ENCODE measurements around the gene ARRB2. TPM values are rescaled to one million over a fixed set of nuclear protein-coding genes. Genes with fewer than 3 reads are reported as not detected.

Gene ARRB2
- total RNA-seq, 2 experiments from 2014 or later, result 372 to 378 TPM

- peaks cover 70% of the 10 kb centered on the region for H3K36me3 Mint-ChIP-seq (ENCODE audit: low read depth)
- POLR2A ChIA-PET, result interaction anchor here (3.1 kb wide), 1 partner anchor 9 kb away, joined by 22 read pairs; the partner anchor contains the start of gene ARRB2
Observed at GRCh38 chr17:4719684-4720221, 9.3 kb downstream of the ARRB2 start.

DNA sequence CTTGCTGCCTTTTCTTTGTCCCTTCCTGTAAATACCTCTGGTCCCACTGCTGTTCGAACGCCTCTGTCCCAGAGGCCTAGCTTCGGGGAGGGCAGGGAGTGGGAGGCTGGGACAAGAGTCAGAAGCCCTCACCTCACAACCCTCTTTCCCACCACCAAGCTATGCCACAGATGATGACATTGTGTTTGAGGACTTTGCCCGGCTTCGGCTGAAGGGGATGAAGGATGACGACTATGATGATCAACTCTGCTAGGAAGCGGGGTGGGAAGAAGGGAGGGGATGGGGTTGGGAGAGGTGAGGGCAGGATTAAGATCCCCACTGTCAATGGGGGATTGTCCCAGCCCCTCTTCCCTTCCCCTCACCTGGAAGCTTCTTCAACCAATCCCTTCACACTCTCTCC, 10.4 kb downstream of the ARRB2 start:
- Mint-ChIP-seq H3K9me3 (no peaks in the 10 kb centered on the region), H3K27ac (peak overlapping the region; percentile 23), H3K36me3 (ENCODE audit: low read depth) (peaks cover 60% of the 10 kb centered on the region), H3K4me1 (peaks cover 55% of the 10 kb centered on the region), H3K4me3 (no peak overlapping the region), H3K27me3 (no peaks in the 10 kb centered on the region)
- CTCF ChIA-PET, result interaction anchor here (0.7 kb wide), 1 partner anchor 21 kb away, joined by 3 read pairs; no protein-coding TSS in a partner anchor
- POLR2A ChIA-PET, result interaction anchor here (0.9 to 3.1 kb wide), 2 partner anchors 10 to 69 kb away, joined by 3 to 22 read pairs; partner anchors contain the start of gene ARRB2
- DNase-seq, result no peak

More at GRCh38 chr17:4719684-4720221, 9.3 kb downstream of the ARRB2 start:
- CTCF ChIA-PET, result no interaction called here
- no peak for DNase-seq
- H3K27ac Mint-ChIP-seq, result peak overlapping the region; percentile 5
- peaks cover 62% of the 10 kb centered on the region for H3K4me1 Mint-ChIP-seq
- H3K4me3 Mint-ChIP-seq, result no peak overlapping the region
- no peaks in the 10 kb centered on the region for H3K27me3 Mint-ChIP-seq
- H3K9me3 Mint-ChIP-seq, result no peaks in the 10 kb centered on the region

GRCh38 chr17:4721203-4722135, 11.0 kb downstream of the ARRB2 start:
- H3K27me3 Mint-ChIP-seq, result no peaks in the 10 kb centered on the region
- CTCF ChIA-PET, result interaction anchor here (0.6 kb wide), 1 partner anchor 11 kb away, joined by 4 read pairs; the partner anchor contains the start of gene ARRB2

DNA sequence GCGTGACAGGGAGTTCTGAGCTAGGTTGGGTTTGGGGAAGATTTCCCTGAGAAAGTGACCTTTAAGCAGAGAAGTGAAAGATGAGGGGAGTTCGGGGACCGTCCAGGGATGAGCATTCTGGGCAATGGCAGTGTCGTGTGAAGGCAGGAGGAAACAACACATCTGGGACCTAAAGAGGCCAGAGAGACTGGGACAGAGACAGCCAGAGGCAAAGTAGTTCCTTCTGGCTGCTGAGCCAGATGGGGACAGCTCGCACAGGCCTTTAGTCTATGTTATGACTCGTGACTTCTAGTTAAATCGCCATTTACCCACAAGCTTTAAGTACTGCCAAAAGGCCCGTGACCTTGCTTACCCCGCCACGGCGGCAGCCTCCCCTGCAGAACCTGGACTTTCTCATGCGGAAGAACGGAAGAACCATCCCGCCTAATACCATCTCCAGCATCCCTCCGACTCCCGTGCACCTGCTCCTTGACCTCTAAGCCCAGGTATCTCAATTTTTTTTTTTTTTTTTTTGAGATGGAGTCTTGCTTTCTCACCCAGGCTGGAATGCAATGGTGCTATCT, 12.3 kb downstream of the ARRB2 start:
- no peak for DNase-seq
- peaks cover 50% of the 10 kb centered on the region for H3K4me1 Mint-ChIP-seq
- no peak overlapping the region for H3K4me3 Mint-ChIP-seq
- no peaks in the 10 kb centered on the region for H3K9me3 Mint-ChIP-seq
- ChIA-PET CTCF (no interaction called here), POLR2A (interaction anchor here (1.0 to 3.1 kb wide), 3 partner anchors 12 to 18 kb away, joined by 3 to 22 read pairs (median 3); partner anchors contain the start of gene ARRB2)
- H3K27me3 Mint-ChIP-seq, result no peaks in the 10 kb centered on the region
- peaks cover 43% of the 10 kb centered on the region for H3K36me3 Mint-ChIP-seq (ENCODE audit: low read depth)
- H3K27ac Mint-ChIP-seq, result no peak overlapping the region

More at GRCh38 chr17:4721203-4722135, 11.0 kb downstream of the ARRB2 start:
- no peaks in the 10 kb centered on the region for H3K9me3 Mint-ChIP-seq
- H3K4me1 Mint-ChIP-seq, result peaks cover 55% of the 10 kb centered on the region
- peak; percentile 35 for DNase-seq
- H3K4me3 Mint-ChIP-seq, result no peak overlapping the region
- POLR2A ChIA-PET, result interaction anchor here (0.9 to 3.1 kb wide), 4 partner anchors 10 to 68 kb away, joined by 3 to 22 read pairs (median 3); partner anchors contain the start of gene ARRB2
- H3K27ac Mint-ChIP-seq, result peak overlapping the region; percentile 41
- peaks cover 56% of the 10 kb centered on the region for H3K36me3 Mint-ChIP-seq (ENCODE audit: low read depth)

GRCh38 chr17:4724650-4725049, 14.2 kb downstream of the ARRB2 start:
- no peak for DNase-seq
- Mint-ChIP-seq H3K9me3 (no peaks in the 10 kb centered on the region), H3K27ac (no peak overlapping the region), H3K27me3 (no peaks in the 10 kb centered on the region), H3K36me3 (ENCODE audit: low read depth) (peaks cover 25% of the 10 kb centered on the region), H3K4me1 (peaks cover 56% of the 10 kb centered on the region), H3K4me3 (no peak overlapping the region)
- CTCF ChIA-PET, result interaction anchor here (2.3 kb wide), 1 partner anchor 65 kb away, joined by 5 read pairs; no protein-coding TSS in a partner anchor
- POLR2A ChIA-PET, result interaction anchor here (9.4 kb wide), 1 partner anchor 12 kb away, joined by 105 read pairs; the partner anchor contains the start of gene ARRB2

- no peak for DNase-seq
- Mint-ChIP-seq H3K4me1 (peaks cover 54% of the 10 kb centered on the region), H3K4me3 (no peak overlapping the region), H3K27me3 (no peaks in the 10 kb centered on the region), H3K9me3 (no peaks in the 10 kb centered on the region), H3K27ac (peak overlapping the region; percentile 4), H3K36me3 (ENCODE audit: low read depth) (peaks cover 14% of the 10 kb centered on the region)
- POLR2A ChIA-PET, result interaction anchor here (0.6 to 9.4 kb wide), 2 partner anchors 13 to 58 kb away, joined by 3 to 105 read pairs; partner anchors contain the start of gene ARRB2
- CTCF ChIA-PET, result interaction anchor here (2.3 kb wide), 1 partner anchor 64 kb away, joined by 5 read pairs; no protein-coding TSS in a partner anchor
Observed at GRCh38 chr17:4725646-4726310, 15.3 kb downstream of the ARRB2 start.

DNA sequence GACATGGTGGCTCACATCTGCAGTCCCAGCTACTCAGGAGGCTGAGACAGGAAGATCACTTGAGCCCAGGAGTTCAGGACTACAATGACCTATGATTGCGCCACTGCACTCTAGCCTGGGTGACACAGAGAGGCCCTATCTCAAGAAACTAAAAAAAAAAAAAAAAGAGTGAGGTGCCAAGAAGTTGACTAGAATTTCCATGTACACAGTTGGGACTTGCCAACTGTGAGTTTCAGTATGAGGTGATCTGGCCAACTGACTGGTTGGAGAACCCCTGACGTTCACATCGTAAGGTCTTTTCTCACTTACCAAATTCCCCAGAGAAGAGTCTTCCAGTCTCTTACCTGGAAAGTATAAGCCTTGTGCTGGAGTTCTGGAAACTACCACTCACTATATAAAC, 17.7 kb downstream of the ARRB2 start:
- no peaks in the 10 kb centered on the region for H3K9me3 Mint-ChIP-seq
- H3K27me3 Mint-ChIP-seq, result no peaks in the 10 kb centered on the region
- peak overlapping the region; percentile 84 for H3K27ac Mint-ChIP-seq
- H3K4me3 Mint-ChIP-seq, result peak overlapping the region; percentile 57
- peaks cover 58% of the 10 kb centered on the region for H3K4me1 Mint-ChIP-seq
- ChIA-PET CTCF (interaction anchor here (0.9 kb wide), 1 partner anchor 62 kb away, joined by 4 read pairs; no protein-coding TSS in a partner anchor), POLR2A (interaction anchor here (9.4 kb wide), 1 partner anchor 15 kb away, joined by 105 read pairs; the partner anchor contains the start of gene ARRB2)
- DNase-seq, result peak; percentile 38
- H3K36me3 Mint-ChIP-seq (ENCODE audit: low read depth), result no peaks in the 10 kb centered on the region

GRCh38 chr17:4733073-4733531, 22.7 kb downstream of the ARRB2 start:
- peaks cover 3% of the 10 kb centered on the region for H3K36me3 Mint-ChIP-seq (ENCODE audit: low read depth)
- no peak for DNase-seq
- CTCF ChIA-PET, result interaction anchor here (1.5 to 2.2 kb wide), 3 partner anchors 18 to 57 kb away, joined by 6 to 24 read pairs (median 9); partner anchors contain the start of gene ARRB2
- POLR2A ChIA-PET, result interaction anchor here (1.3 to 1.4 kb wide), 2 partner anchors 57 to 167 kb away, joined by 3 to 5 read pairs; partner anchors contain the start of gene C17orf107
- H3K27ac Mint-ChIP-seq, result no peak overlapping the region
- H3K27me3 Mint-ChIP-seq, result peaks cover 8% of the 10 kb centered on the region
- peak overlapping the region; percentile 30 for H3K4me3 Mint-ChIP-seq
- H3K9me3 Mint-ChIP-seq, result no peaks in the 10 kb centered on the region
- peaks cover 52% of the 10 kb centered on the region for H3K4me1 Mint-ChIP-seq

DNA sequence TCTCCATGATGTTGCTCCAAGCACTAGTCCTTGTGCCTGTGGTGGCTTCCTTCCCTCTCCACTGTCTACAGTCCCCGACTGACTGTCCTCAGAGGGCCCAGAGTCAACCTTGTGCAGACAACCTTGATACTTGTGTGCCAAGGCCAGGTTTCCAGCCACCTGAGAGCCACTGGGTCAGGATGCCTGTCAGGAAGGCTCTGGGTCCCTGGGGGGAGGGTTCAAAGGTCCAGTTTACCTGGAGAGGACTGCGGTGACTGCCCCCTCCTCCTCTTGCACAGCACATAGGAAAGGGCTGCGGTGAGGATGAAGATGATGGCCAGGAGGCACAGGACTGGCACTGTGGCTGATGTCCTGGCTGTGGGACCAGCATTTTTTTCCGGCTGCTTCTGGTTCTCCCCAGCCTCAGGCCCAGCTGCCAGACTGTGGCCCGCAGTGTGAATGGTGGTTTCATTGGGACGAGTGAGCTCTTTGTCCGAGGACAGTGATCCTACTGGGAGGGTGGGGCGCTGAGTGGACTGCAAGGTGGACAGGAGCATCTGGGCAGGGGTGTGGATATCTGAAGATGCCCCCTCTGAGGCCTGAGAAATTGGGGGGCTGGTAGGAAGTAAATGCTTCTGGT, 24.5 kb downstream of the ARRB2 start:
- CTCF ChIA-PET, result no interaction called here
- Mint-ChIP-seq H3K27me3 (peaks cover 20% of the 10 kb centered on the region), H3K27ac (no peak overlapping the region), H3K4me1 (peaks cover 50% of the 10 kb centered on the region), H3K36me3 (ENCODE audit: low read depth) (peaks cover 3% of the 10 kb centered on the region), H3K4me3 (no peak overlapping the region), H3K9me3 (no peaks in the 10 kb centered on the region)
- POLR2A ChIA-PET, result interaction anchor here (1.0 kb wide), 1 partner anchor 9 kb away, joined by 3 read pairs; no protein-coding TSS in a partner anchor
- no peak for DNase-seq

DNA sequence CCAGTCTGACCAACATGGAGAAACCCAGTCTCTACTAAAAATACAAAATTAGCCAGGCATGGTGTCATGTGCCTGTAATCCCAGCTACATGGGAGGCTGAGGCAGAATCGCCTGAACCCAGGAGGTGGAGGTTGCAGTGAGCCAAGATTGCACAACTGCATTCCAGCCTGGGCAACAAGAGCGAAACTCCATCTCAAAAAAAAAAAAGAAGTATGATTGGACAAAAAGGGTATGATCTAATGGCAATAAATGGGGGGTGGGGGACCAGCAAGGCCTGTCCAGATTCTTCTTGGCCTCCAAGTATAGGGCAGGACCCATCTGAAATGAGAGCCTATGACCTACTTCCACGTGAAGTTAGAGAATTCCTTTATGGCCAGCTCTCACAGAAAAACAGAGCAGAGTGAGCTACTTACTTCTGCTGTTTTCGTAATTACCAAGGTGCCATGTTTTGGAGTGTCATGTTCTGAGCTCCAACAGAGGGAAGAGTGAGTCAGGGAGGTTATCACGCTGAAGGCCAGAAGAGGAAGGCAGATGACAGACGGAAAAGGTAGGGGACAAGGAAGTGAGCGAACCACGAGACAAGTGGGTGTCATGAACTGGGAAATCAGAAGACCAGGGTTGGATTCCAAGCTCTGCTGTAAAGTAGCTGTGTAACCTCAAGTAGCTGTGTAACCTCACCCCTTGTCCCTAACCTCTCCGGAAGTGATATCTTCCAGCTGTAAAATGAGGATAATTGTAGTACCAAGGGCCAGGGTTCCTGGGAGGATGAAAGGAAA, 25.6 kb downstream of the ARRB2 start:
- Mint-ChIP-seq H3K4me1 (peaks cover 48% of the 10 kb centered on the region), H3K27ac (no peak overlapping the region), H3K36me3 (ENCODE audit: low read depth) (peaks cover 6% of the 10 kb centered on the region), H3K4me3 (no peak overlapping the region), H3K9me3 (no peaks in the 10 kb centered on the region), H3K27me3 (peaks cover 30% of the 10 kb centered on the region)
- CTCF ChIA-PET, result interaction anchor here (1.1 to 1.4 kb wide), 2 partner anchors 51 to 55 kb away, joined by 3 to 4 read pairs; no protein-coding TSS in a partner anchor
- no peak for DNase-seq
- POLR2A ChIA-PET, result interaction anchor here (0.8 to 1.4 kb wide), 3 partner anchors 11 to 54 kb away, joined by 3 to 4 read pairs (median 3); no protein-coding TSS in a partner anchor

Data from activated CD4-positive, alpha-beta memory T cell treated with anti-CD3 and anti-CD28 coated beads, Interleukin-2, amount 10 ng/mL, durations not matched to agents 7 days and 5 days (primary cell).